IMR-90 (cell line): ENCODE data around the gene KRTAP5-1. TPM values are rescaled to one million over a fixed set of nuclear protein-coding genes. Genes with fewer than 3 reads are reported as not detected.

ENCODE experiments used
- ATAC-seq: fragments of 200-7000 bp; cut with Tn5 transposase; 2 replicates; pipeline ENCODE4 v1.9.1; 2020; ENCODE audit warnings: low read depth, mild to moderate bottlenecking, moderate library complexity
- BruUV-seq: library from RNA; stranded (reverse); fragments of 400-500 nt; replicated peaks from 2 replicates; lab custom pipeline; 2021; lab: Mats Ljungman, UMichigan
- CTCF ChIA-PET: fragments of 300-600 bp; formaldehyde crosslinking; extraction: SDS; loops from one replicate; lab custom pipeline; 2021; ENCODE audit warnings: antibody characterized with exemption; lab: Yijun Ruan, JAX
- POLR2A ChIA-PET: fragments of 300-600 bp; sonication (Branson Sonifier 250); formaldehyde crosslinking; loops from one replicate; lab custom pipeline; 2022; ENCODE audit warnings: antibody characterized with exemption; ENCODE audit not compliant: unreplicated experiment; lab: Charles Lee
- DNase-seq: peaks from one replicate; pipeline ENCODE4 v3.0.0; 2013
- H2AFZ ChIP-seq: replicated peaks from 2 replicates; pipeline ENCODE3; 2013; ENCODE audit warnings: low read length, mild to moderate bottlenecking; ENCODE audit not compliant: poor library complexity
- H2AK5ac ChIP-seq: 2 replicates; pipeline ENCODE4 v1.6.1; 2013; ENCODE audit warnings: low read depth, low read length, inconsistent platforms
- H2AK9ac ChIP-seq: replicated peaks from 2 replicates; pipeline ENCODE3; 2013; ENCODE audit warnings: mild to moderate bottlenecking, low read depth, low read length, moderate library complexity; ENCODE audit not compliant: poor library complexity
- H2BK120ac ChIP-seq: 2 replicates; pipeline ENCODE4 v1.6.1; 2013; ENCODE audit warnings: low read depth, low read length, inconsistent platforms
- H2BK15ac ChIP-seq: 3 replicates; pipeline ENCODE4 v1.6.1; 2013; ENCODE audit warnings: low read depth, low read length, inconsistent platforms
- H2BK20ac ChIP-seq: 2 replicates; pipeline ENCODE4 v1.6.1; 2013; ENCODE audit warnings: low read depth, mild to moderate bottlenecking, inconsistent platforms, low read length, moderate library complexity
- H2BK5ac ChIP-seq: 2 replicates; pipeline ENCODE4 v1.6.1; 2013; ENCODE audit warnings: mild to moderate bottlenecking, low read depth, low read length, inconsistent platforms; ENCODE audit not compliant: poor library complexity, severe bottlenecking
- H3K14ac ChIP-seq: replicated peaks from 2 replicates; pipeline ENCODE4 v1.6.1; 2013; ENCODE audit warnings: low read depth, low read length, inconsistent platforms
- H3K18ac ChIP-seq: 2 replicates; pipeline ENCODE4 v1.6.1; 2013; ENCODE audit warnings: low read depth, low read length, control low read depth
- H3K23ac ChIP-seq: 2 replicates; pipeline ENCODE4 v1.6.1; 2013; ENCODE audit warnings: low read depth, low read length, inconsistent platforms
- H3K27ac ChIP-seq: 2 replicates; pipeline ENCODE4 v1.5.1; 2013; ENCODE audit warnings: mild to moderate bottlenecking, control low read depth, low read length; ENCODE audit not compliant: insufficient read depth
- H3K27me3 ChIP-seq: 2 replicates; pipeline ENCODE4 v1.6.1; 2013; ENCODE audit warnings: low read length; ENCODE audit not compliant: control insufficient read depth, insufficient read depth
- H3K36me3 ChIP-seq: 2 replicates; pipeline ENCODE4 v1.6.1; 2013; ENCODE audit warnings: low read length, mixed read lengths; ENCODE audit not compliant: control insufficient read depth, insufficient read depth
- H3K4ac ChIP-seq: 2 replicates; pipeline ENCODE4 v1.6.1; 2013; ENCODE audit warnings: low read depth, low read length, inconsistent platforms
- H3K4me1 ChIP-seq: 2 replicates; pipeline ENCODE4 v1.6.1; 2013; ENCODE audit warnings: low read length, mixed read lengths; ENCODE audit not compliant: control insufficient read depth, insufficient read depth
- H3K4me2 ChIP-seq: 2 replicates; pipeline ENCODE4 v1.6.1; 2013; ENCODE audit warnings: low read depth, mild to moderate bottlenecking, control low read depth, low read length, moderate library complexity
- H3K4me3 ChIP-seq: 2 replicates; pipeline ENCODE4 v1.5.1; 2013; ENCODE audit warnings: low read depth, mild to moderate bottlenecking, control low read depth, low read length, moderate library complexity; ENCODE audit not compliant: insufficient read depth
- H3K56ac ChIP-seq: 2 replicates; pipeline ENCODE4 v1.6.1; 2013; ENCODE audit warnings: low read length, inconsistent platforms; ENCODE audit not compliant: insufficient read depth; ENCODE audit errors: extremely low read depth
- H3K79me1 ChIP-seq, 2 experiments: 2 replicates each; pipeline ENCODE4 v1.6.1; 2013; ENCODE audit warnings: low read length in 2 of 2, inconsistent platforms in 1 of 2, low read depth in 1 of 2
- H3K9ac ChIP-seq: 2 replicates; pipeline ENCODE4 v1.6.1; 2013; ENCODE audit warnings: low read depth, low read length, control low read depth
- H3K9me1 ChIP-seq: 2 replicates; pipeline ENCODE4 v1.6.1; 2013; ENCODE audit warnings: low read length, inconsistent platforms; ENCODE audit not compliant: insufficient read depth
- H3K9me3 ChIP-seq: 2 replicates; pipeline ENCODE4 v1.6.1; 2013; ENCODE audit warnings: low read length; ENCODE audit not compliant: control insufficient read depth, insufficient read depth
- H4K20me1 ChIP-seq: 2 replicates; pipeline ENCODE4 v1.6.1; 2013; ENCODE audit warnings: low read length, inconsistent platforms; ENCODE audit not compliant: insufficient read depth
- H4K5ac ChIP-seq: 2 replicates; pipeline ENCODE4 v1.6.1; 2013; ENCODE audit warnings: mild to moderate bottlenecking, low read depth, low read length, control low read depth
- H4K8ac ChIP-seq, 2 experiments: 2 replicates each; pipeline ENCODE4 v1.6.1; 2013; ENCODE audit warnings: low read depth in 2 of 2, low read length in 2 of 2, control low read depth in 1 of 2, inconsistent platforms in 1 of 2
- H4K91ac ChIP-seq: 2 replicates; pipeline ENCODE4 v1.6.1; 2013; ENCODE audit warnings: low read depth, low read length, inconsistent platforms; ENCODE audit not compliant: insufficient read depth
- BHLHE40 ChIP-seq: fragments of 150-350 bp; IDR thresholded peaks from 2 replicates; pipeline ENCODE4 v1.6.1; 2016; ENCODE audit warnings: mild to moderate bottlenecking, low read depth, low read length
- FOS ChIP-seq: fragments of 150-350 bp; IDR thresholded peaks from 2 replicates; pipeline ENCODE4 v1.6.1; 2016; ENCODE audit warnings: low read depth, low read length
- RAD21 ChIP-seq: IDR thresholded peaks from 2 replicates; pipeline ENCODE4 v1.6.1; 2012; ENCODE audit warnings: low read length, improper control_type of control experiment
- SMC3 ChIP-seq: fragments of 150-350 bp; IDR thresholded peaks from 2 replicates; pipeline ENCODE4 v1.6.1; 2016; ENCODE audit warnings: low read depth, mild to moderate bottlenecking, antibody characterized with exemption, low read length, moderate library complexity
- WGBS, 2 experiments: methylation state at CpG; one replicate each; pipeline versions ENCODE4 v1.1.5 to v1.1.7; 2013; ENCODE audit warnings: missing lambda C conversion rate in 2 of 2; ENCODE audit not compliant: insufficient read length in 1 of 2; ENCODE audit errors: extremely low coverage in 2 of 2; 5-methylcytosine and 5-hydroxymethylcytosine counted together
- dilution Hi-C: fragments of 300-500 bp; cut with HindIII; formaldehyde crosslinking; loops from one replicate; pipeline ENCODE4 v1.14.3; 2018; ENCODE audit warnings: low sequenced_read_pairs; ENCODE audit not compliant: unreplicated experiment
- in situ Hi-C: fragments of 300-500 bp; cut with MboI; formaldehyde crosslinking; loops from 3 replicates; pipeline ENCODE4 v1.14.3; 2019; ENCODE audit warnings: low sequenced_read_pairs, inconsistent platforms, mixed read lengths
- intact Hi-C: fragments of 100-400 bp; cut with micrococcal nuclease; formaldehyde crosslinking; loops from 2 replicates; pipeline ENCODE4 v1.10.0; 2022
- polyA plus RNA-seq, 3 experiments: library from polyadenylated mRNA; depleted of rRNA; stranded (reverse); fragments of >200 nt; gene quantifications; 2 replicates each; pipeline ENCODE4 v1.2.3, GENCODE V29; 2012; ENCODE audit warnings: low replicate concordance in 1 of 3
- total RNA-seq: library from RNA; depleted of rRNA; stranded (reverse); fragments of >200 nt; gene quantifications from 2 replicates; pipeline ENCODE4 v1.2.3, GENCODE V29; 2012
- TF ChIP-seq, protein P1 (sequence below): conservative IDR thresholded peaks from 2 replicates; pipeline ENCODE4 v1.5.1; 2012; ENCODE audit warnings: mild to moderate bottlenecking, low read depth, low read length, improper control_type of control experiment

Gene KRTAP5-1
- total and polyA plus RNA-seq, 2 of the 4 experiments (the other 2 are of a cell fraction), result not detected

- Histone ChIP-seq H3K9ac (no peak overlapping the region), H2AK9ac (no peak overlapping the region), H3K4me3 (no peak overlapping the region), H3K79me1 (no peaks in the 10 kb centered on the region), H2BK20ac (no peak overlapping the region), H4K20me1 (no peaks in the 10 kb centered on the region; the same call in 1 of the 2 replicates), H2BK15ac (no peak overlapping the region), H3K36me3 (no peaks in the 10 kb centered on the region), H3K27me3 (peaks cover 63% of the 10 kb centered on the region), H4K91ac (no peak overlapping the region), H2BK5ac (no peak overlapping the region), H4K5ac (no peak overlapping the region), H2AFZ (peak overlapping the region; percentile 9), H3K4me2 (no peak overlapping the region), H3K4me1 (no peaks in the 10 kb centered on the region), H3K9me1 (no peaks in the 10 kb centered on the region), H3K14ac (no peak overlapping the region), H2BK120ac (no peak overlapping the region), H3K9me3 (no peaks in the 10 kb centered on the region), H3K18ac (no peak overlapping the region), H3K23ac (no peak overlapping the region), H2AK5ac (no peak overlapping the region), H4K8ac (no peak overlapping the region), H3K56ac (no peak overlapping the region), H3K27ac (no peak overlapping the region), H3K4ac (no peak overlapping the region)
- in situ Hi-C loops, result no loop called here
- ChIA-PET CTCF (interaction anchor here (1.3 kb wide), 1 partner anchor 34 kb away, joined by 4 read pairs; no protein-coding TSS in a partner anchor), POLR2A (no interaction called here)
- WGBS, 2 experiments, result 33% methylated on average over 15 of the region's 35 CpGs; no CpG with 5 or more reads in 1 of the 2 experiments
- BruUV-seq, result no TSS peak
- no peak for TF ChIP-seq FOS
- TF ChIP-seq, protein P1, sequence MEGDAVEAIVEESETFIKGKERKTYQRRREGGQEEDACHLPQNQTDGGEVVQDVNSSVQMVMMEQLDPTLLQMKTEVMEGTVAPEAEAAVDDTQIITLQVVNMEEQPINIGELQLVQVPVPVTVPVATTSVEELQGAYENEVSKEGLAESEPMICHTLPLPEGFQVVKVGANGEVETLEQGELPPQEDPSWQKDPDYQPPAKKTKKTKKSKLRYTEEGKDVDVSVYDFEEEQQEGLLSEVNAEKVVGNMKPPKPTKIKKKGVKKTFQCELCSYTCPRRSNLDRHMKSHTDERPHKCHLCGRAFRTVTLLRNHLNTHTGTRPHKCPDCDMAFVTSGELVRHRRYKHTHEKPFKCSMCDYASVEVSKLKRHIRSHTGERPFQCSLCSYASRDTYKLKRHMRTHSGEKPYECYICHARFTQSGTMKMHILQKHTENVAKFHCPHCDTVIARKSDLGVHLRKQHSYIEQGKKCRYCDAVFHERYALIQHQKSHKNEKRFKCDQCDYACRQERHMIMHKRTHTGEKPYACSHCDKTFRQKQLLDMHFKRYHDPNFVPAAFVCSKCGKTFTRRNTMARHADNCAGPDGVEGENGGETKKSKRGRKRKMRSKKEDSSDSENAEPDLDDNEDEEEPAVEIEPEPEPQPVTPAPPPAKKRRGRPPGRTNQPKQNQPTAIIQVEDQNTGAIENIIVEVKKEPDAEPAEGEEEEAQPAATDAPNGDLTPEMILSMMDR, result peak; percentile 76
- TF ChIP-seq SMC3, result peak; percentile 58
- TF ChIP-seq RAD21, result peak; percentile 67
- no peak for TF ChIP-seq BHLHE40
- dilution Hi-C loops, result no loop called here
- peak; percentile 9 for DNase-seq
- ATAC-seq, result peak; percentile 99
- intact Hi-C loops, result loop anchor here (2.0 kb wide), 1 partner anchor 82 kb away; no protein-coding TSS in a partner anchor
These were observed 43.6 kb upstream of the KRTAP5-1 start for GRCh38 chr11:1628506-1629325.
